ENCODE data around the gene KIF23.
"Not testable (repeated sequence)": the region's sequence is repeated elsewhere in the genome, so short reads cannot be mapped to it uniquely, and the experiment has no call there.

Gene KIF23

DNA sequence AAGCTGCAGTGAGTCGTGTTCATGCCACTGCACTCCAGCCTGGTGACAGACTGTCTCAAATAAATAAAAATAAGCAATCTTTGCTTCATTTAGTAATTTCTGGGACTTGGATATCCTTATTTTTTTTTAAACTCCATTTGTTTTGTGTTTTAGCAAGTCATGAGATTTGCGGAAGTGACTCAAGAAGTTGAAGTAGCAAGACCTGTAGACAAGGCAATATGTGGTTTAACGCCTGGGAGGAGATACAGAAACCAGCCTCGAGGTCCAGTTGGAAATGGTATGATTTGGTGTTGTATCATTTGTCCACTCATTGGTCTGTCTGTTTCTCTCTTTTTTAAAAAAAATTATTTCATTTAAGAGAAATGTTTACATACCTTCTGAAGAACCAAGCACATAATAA is 21.8 kb downstream of the KIF23 start:
- DNase-seq (ENCODE audit: low spot score): no peak

DNA sequence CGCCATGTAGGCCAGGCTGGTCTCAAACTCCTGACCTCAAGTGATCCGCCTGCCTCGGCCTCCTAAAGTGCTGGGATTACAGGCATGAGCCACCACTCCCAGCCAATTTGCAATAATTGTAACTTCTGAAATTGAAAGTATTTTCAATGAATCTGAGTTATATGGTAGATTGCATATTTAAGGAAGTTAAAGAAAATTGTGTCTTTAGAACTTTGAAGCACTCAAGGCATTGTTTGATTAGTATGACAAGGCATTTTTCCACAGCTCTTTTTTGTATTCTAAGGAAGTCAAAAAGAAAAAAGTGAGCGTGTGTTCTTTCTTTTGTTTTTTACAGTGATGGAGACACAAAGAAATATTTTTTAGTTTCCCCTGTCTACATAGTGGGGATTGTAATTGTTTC is 22.8 kb downstream of the KIF23 start:
- no peak for DNase-seq (ENCODE audit: low spot score)

DNA sequence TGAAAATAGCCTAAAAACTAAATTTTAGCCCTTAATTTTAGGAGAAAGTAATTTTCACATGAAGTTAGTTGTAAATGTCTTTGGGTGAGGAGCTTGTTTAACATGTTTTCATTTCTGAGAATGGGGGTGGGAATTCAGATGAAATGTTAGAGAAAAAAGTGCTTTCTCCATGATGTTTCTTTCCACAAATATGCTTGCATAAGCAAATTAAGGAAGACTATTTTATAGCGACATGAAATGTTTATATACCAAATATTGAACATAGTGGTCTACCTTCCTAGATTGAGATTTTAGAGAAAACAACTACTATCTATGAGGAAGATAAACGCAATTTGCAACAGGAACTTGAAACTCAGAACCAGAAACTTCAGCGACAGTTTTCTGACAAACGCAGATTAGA is 25.5 kb downstream of the KIF23 start:
- no peak for DNase-seq (ENCODE audit: low spot score)

DNA sequence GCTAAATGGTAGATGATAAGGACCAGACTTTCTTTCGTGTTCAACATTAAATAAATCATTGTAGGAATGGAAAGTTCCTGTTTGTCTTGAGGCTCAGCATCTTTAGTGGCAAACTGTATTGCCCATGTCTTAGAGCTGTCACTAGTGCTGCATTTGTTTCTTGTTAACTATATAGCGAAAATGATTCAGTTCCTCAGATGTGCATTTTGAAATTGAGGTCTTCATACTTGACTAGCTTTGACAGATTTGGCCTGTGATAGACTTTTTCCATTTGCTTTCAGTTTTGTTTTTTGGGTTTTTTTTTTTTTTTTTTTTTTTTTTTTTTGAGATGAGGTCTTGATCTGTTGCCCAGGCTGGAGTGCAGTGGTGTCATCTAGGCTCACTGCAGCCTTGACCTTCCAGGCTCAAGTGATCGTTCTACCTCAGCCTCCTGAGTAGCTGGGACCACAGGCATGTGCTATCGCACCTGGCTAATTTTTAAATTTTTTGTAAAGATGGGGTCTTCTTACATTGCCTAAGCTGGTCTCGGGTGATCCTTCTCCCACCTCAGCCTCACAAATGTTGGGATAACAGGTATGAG is 29.0 kb downstream of the KIF23 start:
- no peak for DNase-seq (ENCODE audit: low spot score)

DNA sequence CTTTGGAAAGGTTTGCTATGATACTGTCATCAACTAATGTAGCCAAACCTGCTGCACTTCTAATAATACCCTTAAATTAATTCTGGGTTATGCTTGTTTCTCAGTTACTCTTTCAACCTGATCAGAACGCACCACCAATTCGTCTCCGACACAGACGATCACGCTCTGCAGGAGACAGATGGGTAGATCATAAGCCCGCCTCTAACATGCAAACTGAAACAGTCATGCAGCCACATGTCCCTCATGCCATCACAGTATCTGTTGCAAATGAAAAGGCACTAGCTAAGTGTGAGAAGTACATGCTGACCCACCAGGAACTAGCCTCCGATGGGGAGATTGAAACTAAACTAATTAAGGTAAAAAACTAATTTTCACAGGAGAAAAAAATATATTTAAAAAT is 30.5 kb downstream of the KIF23 start:
- DNase-seq (ENCODE audit: low spot score): no peak

DNA sequence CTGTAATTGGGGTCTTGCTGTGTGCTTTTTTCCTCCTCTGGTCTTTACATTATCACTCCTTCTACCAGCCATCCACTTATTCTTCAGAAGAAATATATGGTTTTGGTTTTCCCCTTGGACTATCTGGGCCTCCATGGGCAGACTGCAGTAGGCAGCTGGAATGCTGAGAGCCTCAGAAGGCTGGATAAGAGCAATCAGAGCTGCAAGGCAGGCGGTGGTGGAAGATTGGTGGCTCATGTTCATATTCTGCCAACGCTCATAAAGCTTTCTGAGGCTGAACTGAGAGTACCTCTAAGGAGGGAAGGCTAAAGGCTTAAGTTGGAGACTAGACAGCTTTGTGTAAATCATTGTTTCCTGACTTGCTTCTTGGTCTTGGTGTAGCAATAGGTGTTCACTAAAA is 32.8 kb downstream of the KIF23 start:
- no peak for DNase-seq (ENCODE audit: low spot score)

DNA sequence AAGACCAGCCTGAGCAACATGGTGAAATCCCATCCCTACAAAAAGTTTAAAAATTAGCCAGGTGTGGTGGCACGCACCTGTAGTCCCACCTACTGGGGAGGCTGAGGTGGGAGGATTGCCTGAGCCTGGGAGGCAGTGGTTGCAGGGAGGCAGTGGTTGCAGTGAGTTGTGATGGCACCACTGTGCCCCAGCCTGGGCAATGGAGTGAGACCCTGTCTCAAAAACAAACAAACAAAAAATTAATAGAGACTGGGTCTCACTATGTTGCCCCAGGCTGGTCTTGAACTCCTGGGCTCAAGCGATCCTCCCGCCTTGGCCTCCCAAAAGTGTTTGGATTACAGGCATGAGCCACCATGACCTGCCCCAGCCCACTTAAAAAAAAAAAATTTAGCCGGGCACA is 36.1 kb downstream of the KIF23 start:
- not testable (repeated sequence) for DNase-seq (ENCODE audit: low spot score)

DNA sequence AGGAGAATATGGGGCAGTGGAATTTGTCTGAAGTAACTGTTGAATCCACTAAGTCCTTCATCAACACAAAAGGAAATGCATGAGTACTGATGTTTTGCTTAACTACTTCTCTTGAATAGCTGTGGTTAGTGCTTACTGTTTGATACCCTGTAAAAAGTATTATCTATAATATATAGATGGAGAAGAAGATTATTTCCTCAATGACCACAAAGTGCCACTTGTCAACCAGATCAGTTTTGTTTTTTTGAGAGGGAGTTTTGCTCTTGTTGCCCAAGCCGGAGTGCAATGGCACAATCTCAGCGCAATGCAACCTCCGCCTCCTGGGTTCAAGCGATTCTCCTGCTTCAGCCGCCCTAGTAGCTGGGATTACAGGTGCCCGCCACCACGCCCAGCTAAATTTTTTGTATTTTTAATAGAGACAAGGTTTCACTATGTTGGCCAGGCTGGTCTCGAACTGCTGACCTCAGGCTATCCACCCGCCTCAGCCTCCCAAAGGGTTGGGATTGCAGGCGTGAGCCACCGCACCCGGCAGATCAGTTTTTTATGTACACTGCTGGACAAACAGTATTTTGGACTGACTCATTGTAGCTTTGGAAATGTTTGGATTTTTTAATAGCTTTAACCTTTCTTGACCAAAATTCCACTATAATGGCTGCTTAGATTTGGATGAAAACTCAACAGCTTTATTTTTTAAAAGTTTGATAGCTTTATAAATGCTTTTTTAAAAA is 37.0 kb downstream of the KIF23 start:
- no peak for DNase-seq (ENCODE audit: low spot score)

DNA sequence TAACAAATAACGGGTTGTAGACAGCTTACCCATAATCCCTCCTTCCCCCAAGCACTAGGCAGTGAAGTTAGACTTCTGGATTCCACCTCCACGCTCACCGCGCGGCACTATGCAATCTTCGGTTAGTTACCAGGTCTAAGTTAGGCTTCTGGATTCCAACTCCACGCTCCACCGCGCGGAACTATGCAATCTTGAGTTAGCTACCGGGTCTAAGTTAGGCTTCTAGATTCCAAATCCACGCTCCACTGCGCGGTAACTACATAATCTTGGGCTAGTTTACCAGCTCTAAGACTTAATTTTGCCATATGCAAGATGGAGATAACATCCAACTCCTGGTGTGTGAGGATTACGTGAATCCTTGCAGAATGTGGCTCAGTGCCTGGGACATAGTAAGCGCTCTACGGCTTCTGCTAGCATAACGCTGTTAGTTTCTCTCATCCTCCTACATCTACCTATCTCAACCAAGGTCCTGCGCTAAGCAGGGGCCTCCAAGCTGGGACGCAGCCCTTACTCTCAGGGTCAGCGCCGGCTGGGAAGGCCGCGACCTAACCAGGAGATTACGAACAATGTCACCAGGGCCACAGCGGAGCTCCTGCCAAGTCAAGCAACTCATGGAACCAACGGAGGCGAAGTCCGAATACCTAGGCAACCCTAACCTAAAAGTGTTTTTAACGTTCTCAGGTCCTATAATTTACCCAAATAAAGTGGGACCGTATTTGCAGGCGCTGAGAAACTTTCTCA is 38.0 kb downstream of the KIF23 start:
- DNase-seq (ENCODE audit: low spot score): no peak

DNA sequence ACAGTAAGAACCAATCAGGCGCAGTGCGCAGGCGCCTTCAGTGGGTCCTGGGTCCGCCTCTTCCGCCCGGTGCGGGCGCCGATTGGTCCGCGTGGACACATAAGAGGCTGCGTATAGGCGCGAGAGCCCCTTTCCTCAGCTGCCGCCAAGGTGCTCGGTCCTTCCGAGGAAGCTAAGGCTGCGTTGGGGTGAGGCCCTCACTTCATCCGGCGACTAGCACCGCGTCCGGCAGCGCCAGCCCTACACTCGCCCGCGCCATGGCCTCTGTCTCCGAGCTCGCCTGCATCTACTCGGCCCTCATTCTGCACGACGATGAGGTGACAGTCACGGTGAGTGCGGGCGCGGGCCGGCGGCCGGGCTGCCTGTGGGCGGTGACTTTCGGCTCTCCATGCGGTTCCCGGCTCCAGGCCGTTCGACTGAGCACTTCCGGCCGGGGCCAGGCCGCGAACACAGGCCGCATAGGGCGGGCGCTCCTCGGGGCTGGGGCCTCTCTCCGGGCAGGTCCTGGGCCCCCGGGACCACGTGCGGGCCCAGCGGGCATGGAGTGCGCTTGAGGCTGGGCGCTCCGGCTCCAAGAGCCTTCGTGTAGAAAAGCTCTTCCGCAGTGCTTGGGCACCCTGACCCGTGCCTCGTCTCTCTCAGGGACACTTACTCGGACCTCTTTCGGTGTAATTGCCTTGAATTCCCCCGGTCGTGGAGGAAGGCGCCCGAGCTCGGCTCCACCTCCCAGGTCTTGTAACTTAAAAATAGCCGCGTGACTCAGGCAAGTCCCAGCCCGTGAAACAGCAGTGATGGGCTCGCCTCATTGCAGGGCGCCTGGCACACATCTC is 38.8 kb downstream of the KIF23 start, which contains the start of gene RPLP1:
Gene RPLP1, plus strand, starts transcription at position 127 of the 830 bp plus-strand sequence. Its CDS starts 131 bp downstream, at position 258.
- peak; percentile 98 for DNase-seq (ENCODE audit: low spot score)

DNA sequence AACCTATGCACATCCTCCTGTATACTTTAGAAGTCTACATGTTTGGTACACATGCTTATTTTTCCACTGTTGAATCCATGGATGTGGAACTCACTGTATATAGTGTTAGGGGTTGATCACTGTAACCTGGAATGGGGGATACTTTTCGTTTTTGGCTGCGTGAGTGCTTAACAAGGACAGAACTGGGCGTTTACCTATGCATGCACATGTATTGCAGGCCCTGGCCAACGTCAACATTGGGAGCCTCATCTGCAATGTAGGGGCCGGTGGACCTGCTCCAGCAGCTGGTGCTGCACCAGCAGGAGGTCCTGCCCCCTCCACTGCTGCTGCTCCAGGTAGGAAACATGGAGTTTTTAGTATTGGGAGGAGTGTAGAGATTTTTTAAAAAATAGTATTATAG is 40.8 kb downstream of the KIF23 start:
- no peak for DNase-seq (ENCODE audit: low spot score)

DNA sequence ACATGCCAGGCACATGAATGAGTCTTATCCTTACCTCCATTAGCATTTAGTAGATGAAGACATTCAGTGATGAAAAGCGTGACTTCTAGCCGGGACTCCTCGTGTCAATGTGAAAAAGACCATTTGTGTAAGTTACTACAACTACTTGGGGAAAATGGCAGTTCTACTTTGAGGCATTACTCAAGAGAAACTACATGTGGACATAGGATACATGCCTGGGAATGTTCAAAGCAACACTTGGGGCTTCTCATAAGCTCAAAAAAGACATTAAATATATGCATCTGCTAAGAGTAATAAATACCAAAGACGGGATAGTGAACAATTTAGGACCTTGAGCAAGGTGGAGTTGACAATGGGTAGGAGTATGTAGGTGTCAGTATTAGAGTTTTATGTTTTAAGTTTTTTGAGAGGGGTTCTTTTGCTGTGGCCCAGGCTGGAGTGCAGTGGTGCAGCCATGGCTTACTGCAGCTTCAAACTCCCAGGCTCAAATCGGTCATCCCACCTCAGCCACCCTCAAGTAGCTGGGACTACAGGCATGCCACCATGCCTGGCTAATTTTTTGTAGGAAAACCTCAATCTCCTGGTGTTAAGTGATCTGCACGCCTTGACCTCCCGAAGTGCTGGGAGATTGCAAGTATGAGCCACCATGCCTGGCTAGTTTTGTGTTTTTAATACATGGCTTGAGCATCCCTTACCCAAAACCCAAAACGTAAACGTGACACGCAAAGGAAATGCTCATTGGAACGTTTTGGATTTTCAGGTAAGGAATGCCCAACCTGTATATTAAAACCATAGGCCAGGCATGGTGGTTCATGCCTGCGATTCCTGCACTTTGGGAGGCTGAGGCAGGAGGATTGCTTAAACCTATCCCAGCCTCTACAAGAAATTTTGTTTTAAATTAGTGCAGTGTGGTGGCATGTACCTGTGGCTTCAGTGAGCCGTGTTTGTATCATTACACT is 42.3 kb downstream of the KIF23 start:
- no peak for DNase-seq (ENCODE audit: low spot score)

DNA sequence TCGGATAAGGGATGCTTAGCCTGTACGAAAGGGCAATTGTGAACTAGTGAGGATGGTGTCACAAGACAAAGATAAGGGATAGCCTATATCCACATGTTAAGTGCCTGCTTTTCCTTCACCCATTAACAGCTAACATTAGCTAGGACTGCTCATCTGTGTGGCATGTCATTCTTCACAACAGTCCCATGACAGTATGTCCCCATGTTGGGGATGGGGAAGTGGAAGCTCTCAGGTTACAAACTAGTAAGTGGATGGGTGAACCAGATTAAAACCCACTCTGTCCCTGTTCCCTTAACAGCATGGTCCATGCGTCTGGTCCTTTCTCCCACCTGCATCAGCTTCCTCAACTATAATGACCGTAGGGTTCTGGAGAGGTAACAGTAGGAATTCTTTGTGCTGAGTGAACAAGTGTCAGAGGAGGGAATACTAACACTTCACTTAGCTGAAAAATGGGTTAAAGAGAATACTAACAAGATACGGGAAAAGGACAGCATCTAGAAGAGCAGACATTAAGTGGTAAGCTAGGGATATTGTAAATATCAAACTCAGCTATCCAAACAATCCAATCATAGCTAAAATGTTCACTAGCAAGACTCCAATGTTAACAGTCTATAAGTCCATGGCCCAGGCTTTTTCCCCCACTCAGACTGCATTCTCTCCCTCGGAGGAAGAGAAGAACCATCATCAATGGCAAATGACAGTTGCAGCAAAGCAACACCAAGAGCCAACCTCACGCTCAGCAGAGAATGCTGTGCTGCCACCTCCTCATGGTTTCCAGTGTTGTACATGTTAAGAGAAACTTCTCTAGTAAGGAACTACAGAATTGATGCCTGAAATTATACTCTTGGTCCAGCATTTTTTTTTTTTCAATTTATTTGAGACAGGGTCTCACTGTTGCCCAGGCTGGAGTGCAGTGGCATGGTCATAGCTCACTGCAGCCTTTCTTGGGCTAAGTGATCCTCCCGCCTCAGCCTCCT is 43.4 kb downstream of the KIF23 start:
- DNase-seq (ENCODE audit: low spot score): no peak

DNA sequence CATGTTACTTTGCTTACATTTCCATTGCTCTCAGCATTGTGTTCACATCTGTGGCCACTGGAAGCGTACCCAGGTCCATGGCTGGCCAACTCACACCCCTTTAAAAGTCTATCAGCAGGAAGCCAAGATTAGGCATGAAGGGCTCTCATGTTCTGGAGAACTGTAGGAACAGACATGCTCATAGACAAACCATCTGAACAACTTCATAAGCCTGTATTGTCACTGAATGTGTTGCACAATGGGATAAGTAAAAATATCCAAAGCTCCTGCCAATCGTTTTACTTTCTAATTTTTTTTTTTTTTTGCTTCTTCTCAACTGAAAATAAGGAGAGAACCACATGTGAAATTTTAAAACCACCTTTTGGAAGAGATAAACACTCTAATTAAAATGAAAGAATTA is 44.9 kb downstream of the KIF23 start:
- DNase-seq (ENCODE audit: low spot score): no peak

DNA sequence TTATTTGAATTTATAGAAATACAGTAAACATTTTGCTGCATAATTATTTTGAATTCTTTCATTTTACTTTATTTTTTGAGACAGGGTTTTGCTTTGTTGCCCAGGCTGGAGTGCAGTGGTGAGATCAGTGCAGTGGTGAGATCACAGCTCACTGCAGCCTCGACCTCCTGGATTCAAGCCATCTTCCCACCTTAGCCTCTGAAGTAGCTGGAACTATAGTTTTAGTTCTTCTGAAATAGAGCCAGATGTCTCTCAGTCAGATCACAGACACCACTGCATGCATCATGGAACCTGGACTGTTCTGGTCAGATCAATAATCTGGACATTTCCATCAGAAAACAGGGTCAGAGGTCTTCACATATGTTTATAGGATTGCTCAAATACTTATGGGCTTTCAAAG is 46.3 kb downstream of the KIF23 start:
- DNase-seq (ENCODE audit: low spot score): no peak

DNA sequence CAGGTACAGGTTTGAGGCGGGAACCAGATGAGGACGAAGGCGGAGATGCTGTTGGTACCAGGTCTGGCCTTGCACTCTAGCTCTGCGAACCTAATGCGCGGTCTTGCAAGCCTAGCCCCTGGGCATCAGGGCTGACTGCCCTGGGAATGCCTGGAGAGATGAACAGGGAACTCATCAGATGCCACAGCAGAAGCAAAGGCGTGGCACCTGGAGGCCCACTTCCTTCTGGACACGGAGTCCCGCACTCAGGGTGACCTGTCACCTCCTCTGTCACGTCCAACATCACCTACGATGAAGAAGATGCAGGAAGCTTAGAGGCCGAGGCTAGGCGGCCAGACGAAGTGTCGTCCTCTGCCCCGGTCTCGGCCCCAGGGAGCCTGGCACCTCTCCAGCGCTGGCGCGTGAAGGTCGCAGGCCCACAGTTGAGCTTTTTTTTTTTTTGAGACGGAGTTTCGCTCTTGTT is 47.9 kb downstream of the KIF23 start:
- no peak for DNase-seq (ENCODE audit: low spot score)

DNA sequence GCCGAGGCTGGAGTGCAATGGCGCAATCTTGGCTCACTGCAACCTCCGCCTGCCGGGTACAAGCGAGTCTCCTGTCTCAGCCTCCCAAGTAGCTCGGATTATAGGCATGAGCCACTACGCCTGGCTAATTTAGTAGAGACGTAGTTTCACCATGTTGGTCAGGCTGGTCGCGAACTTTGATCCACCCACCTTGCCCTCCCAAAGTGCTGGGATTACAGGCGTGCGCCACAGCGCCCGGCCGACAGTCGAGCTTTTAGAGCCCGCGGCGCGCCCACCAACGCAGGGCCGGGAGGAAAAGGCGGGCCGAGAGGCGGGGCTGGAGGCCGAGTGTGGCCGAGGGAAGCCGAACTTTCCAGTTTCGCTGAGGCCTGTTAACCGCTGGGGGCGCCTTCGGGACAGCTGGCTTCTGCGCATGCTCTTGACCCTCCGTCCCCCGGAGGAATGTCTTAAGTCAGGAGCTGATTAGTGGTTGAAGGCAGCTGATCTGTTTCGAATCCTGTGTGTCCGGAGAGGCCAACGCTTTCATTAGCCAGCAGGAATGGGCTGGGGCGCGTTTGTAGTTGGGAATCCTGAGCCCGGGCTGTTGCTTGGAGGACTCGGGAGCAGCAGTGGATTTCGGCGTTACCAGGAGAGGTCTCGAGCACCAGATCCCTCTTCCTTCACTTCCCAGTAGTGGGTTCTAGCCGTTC is 48.5 kb downstream of the KIF23 start:
- peak; percentile 98 for DNase-seq (ENCODE audit: low spot score)

DNA sequence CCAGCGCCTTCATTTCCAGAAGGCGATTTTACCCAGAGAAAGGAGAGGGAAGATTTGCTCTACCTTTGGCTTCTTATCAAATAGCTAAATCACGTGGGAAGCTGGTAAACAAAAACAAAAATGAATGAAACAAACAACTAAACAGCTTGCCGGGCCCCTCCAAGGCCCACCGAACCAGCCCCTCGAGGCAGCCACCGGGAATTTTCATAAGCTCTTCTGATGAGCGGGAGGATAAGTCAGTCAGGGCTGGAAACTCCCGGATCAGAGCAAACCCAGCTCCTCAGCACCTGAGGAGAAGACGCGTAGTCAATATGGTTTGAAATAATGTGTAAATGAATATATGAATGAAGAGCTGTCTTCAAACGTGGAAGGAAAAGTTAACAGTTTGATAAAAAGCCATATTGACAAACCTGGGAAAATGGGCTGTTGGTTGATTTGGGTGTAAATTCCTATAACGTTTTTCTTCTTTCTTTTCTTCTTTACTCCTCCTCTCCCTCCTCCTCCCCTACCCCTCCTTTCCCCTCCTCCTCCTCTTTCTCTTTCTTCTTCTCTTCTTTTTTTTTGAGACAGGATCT is 49.1 kb downstream of the KIF23 start:
- no peak for DNase-seq (ENCODE audit: low spot score)

DNA sequence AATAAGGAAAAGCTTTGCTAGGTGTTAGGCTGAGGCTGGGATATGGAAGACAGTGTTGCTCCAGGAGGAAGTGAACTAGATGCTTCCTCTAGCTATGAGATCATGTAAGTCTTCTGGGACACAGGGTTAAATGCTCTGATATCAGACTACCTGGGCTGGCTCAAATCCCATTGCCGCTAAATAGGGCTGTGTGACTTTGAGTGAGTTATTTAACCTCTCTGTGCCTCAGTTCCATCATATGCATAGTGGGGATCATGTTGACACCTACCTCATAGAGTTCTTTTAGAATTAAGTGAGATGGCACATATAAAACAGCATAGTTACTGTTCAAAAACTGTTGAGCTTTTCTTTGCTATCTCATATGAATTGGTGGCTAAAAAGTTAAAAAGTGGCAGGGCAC is 51.1 kb downstream of the KIF23 start:
- DNase-seq (ENCODE audit: low spot score): no peak

Measured in AG20443 (cell line).